ENCODE data around the gene ACIN1.
A peak's percentile ranks its signal among the peaks of the same experiment; 100 is the strongest.

ACIN1 gene

DNA sequence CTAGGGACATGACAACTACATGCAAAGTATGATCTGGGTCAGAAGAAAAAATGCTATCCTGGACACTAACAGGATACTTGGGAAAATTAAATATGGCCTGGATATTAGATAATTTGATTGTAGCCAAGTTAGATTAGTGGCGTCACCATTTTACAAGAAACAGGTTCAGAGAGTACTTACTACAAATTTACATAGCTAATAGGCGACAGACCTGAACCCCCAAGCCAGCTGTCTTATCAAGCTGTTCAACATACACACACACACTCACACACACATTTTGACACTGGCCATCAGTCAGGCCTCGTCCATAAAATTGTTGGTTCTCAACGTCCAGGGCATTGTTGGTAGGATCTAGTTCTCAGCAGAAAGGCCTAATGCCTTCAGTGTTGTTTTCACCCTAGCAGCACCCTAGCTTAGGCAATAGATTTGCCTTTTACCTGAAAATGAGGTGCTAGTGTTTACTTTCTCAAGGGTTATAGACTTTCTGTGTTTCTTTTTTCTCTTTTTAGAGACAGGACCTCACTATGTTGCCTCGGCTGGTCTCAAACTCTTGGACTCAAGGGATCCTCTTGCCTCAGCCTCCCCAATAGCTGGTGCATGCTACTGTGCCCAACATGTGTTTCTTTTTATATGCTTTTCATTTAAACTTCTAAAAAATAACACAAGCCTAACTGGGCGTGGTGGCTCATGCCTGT lies 81.7 kb downstream of the ACIN1 start:
- TF ChIP-seq, protein P1, sequence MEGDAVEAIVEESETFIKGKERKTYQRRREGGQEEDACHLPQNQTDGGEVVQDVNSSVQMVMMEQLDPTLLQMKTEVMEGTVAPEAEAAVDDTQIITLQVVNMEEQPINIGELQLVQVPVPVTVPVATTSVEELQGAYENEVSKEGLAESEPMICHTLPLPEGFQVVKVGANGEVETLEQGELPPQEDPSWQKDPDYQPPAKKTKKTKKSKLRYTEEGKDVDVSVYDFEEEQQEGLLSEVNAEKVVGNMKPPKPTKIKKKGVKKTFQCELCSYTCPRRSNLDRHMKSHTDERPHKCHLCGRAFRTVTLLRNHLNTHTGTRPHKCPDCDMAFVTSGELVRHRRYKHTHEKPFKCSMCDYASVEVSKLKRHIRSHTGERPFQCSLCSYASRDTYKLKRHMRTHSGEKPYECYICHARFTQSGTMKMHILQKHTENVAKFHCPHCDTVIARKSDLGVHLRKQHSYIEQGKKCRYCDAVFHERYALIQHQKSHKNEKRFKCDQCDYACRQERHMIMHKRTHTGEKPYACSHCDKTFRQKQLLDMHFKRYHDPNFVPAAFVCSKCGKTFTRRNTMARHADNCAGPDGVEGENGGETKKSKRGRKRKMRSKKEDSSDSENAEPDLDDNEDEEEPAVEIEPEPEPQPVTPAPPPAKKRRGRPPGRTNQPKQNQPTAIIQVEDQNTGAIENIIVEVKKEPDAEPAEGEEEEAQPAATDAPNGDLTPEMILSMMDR (IDR thresholded peaks at IDR 0.05; ENCODE audit: insufficient read depth, low read length, missing control alignments): no peak
- ChIA-PET POLR2A (interaction anchor here (1.4 kb wide), 1 partner anchor 10 kb away, joined by 3 read pairs; no protein-coding TSS in a partner anchor), CTCF (interaction anchor here (0.6 to 7.9 kb wide), 5 partner anchors 11 to 96 kb away, joined by 3 to 62 read pairs (median 11); no protein-coding TSS in a partner anchor)
- H3K4me3 ChIP-seq (ENCODE audit: low read depth, low read length): no peak overlapping the region
- no peak for DNase-seq (ENCODE audit: low read depth, low spot score)

DNA sequence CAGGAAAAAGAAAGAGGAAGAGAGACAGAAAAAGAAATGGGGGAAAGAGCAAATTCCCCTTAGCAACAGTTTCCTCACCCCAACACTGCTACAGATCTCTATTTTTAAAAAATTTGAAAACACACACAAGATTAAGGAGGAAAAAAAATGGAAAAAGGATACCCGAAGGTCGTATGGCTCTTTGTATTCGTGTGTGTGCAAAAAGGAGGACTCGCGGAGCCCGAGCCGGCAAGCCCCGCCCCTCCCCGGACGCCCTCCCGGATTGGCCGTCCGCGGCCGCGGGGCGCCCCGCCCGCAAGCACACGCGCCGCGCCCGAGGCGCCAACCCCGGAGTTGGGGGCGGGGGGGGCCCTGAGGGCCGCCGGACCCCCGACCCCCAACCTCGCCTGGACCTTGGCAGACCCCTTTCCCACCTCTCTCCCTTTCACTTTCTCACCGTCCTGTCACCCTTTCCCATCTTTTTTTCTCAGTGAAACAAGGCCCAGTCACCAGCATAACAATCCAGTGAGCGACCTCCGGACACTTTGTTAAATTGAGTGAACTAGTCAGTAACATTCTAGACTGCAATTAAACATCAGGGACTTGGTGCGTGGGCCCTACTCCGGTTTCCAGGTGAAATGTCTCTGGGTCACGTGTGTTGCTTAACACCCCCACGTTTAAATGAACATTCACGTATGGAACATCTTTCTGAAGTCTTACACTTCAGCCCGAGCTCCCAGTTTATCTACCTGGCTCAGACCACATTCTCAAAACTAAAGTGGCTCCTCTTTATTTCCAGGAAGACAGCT lies 84.8 kb downstream of the ACIN1 start, which contains the start of gene C14orf93:
Gene C14orf93, minus strand, starts transcription at position 205 of the 788 bp plus-strand sequence. CDS start 11,120 bp downstream, outside the sequence.
- ChIA-PET CTCF (interaction anchor here (0.7 to 7.9 kb wide), 6 partner anchors 14 to 622 kb away, joined by 3 to 62 read pairs (median 6); no protein-coding TSS in a partner anchor), POLR2A (no interaction called here)
- no peak for DNase-seq (ENCODE audit: low read depth, low spot score)
- TF ChIP-seq, protein P1 (IDR thresholded peaks at IDR 0.05; ENCODE audit: insufficient read depth, low read length, missing control alignments): no peak
- H3K4me3 ChIP-seq (ENCODE audit: low read depth, low read length): peak within 1 kb of the TSS; percentile 57

DNA sequence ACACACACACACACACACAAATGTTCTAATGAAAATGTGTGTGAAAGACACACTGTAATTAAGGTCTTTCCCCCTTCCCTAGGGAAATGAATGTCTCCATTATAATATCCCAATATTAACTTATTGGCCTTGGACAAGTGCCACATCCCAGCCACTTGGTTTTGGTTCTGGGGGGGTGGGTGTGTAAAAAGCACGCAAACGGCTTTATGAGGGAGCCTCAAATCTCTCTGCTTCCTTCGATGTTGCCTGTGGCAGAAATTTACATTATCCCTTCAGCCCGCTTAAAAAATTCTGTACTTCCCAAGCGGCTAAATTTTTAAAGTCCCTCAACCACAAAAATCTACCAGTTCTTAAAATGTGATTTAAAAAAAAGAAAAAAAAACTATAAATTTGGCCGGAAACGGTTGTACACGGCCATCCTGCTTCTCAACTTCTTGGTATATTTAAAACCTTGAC lies 85.4 kb downstream of the ACIN1 start:
- no peak for DNase-seq (ENCODE audit: low read depth, low spot score)
- POLR2A ChIA-PET: no interaction called here
- CTCF ChIA-PET: interaction anchor here (0.9 to 3.9 kb wide), 3 partner anchors 10 to 47 kb away, joined by 3 to 62 read pairs (median 5); no protein-coding TSS in a partner anchor
- H3K4me3 ChIP-seq (ENCODE audit: low read depth, low read length): peak overlapping the region; percentile 57
- TF ChIP-seq, protein P1 (IDR thresholded peaks at IDR 0.05; ENCODE audit: insufficient read depth, low read length, missing control alignments): no peak

- no peak overlapping the region for H3K4me3 ChIP-seq (ENCODE audit: low read depth, low read length)
- TF ChIP-seq, protein P1 (IDR thresholded peaks at IDR 0.05; ENCODE audit: insufficient read depth, low read length, missing control alignments): no peak
- DNase-seq (ENCODE audit: low read depth, low spot score): no peak
- CTCF ChIA-PET: interaction anchor here (0.9 to 3.9 kb wide), 8 partner anchors 9 to 78 kb away, joined by 3 to 70 read pairs (median 5); no protein-coding TSS in a partner anchor
- POLR2A ChIA-PET: no interaction called here
Observed at GRCh38 chr14:23008831-23009230, 86.1 kb downstream of the ACIN1 start.
